ENCODE measurements around the gene TMEM98. TPM values are rescaled to one million over a fixed set of nuclear protein-coding genes. Genes with fewer than 3 reads are reported as not detected.
A peak's percentile ranks its signal among the peaks of the same experiment; 100 is the strongest.

Gene TMEM98
- total and polyA plus RNA-seq, 9 of the 15 experiments (the other 6 are each of a cell fraction or from before 2014, with no cell fraction given): 33.5 to 164 (median 84.7) TPM

DNA sequence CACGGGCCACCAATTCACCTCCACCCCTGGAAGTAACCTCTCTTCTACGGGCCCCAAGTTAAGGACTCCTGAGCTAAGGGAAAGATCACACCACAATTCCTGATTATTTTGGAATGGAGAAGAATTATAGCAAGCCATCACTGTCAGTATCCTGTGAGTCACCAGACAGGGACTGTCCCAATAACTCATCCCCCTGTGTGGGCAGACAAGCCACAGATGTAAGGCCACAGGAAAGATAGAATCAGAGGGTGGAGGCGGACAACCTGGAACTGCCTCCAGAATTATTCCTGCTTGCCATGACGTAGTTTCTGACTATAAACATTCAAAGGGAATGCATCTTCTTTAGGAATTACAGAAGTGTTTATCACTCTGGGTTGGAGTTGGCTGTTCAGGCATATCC lies 45.2 kb upstream of the TMEM98 start (continued):
- TF ChIP-seq EGR1 (conservative IDR thresholded peaks at IDR 0.05) (peak; percentile 97), ZNF311 (CRISPR knock-in tag; IDR thresholded peaks at IDR 0.05) (no peak), EP300 (IDR thresholded peaks at IDR 0.05; ENCODE audit: low read length) (peak; percentile 81), NR1H2 (CRISPR knock-in tag; IDR thresholded peaks at IDR 0.05) (no peak), XRCC3 (IDR thresholded peaks at IDR 0.05) (no peak), ELF1 (tag; IDR thresholded peaks at IDR 0.05) (no peak), FOXA3 (CRISPR knock-in tag; conservative IDR thresholded peaks at IDR 0.05 in 1 of 2, IDR thresholded peaks at IDR 0.05 in 1 of 2) (no peak), ZNF586 (CRISPR knock-in tag; conservative IDR thresholded peaks at IDR 0.05) (no peak), TSC22D4 (tag; IDR thresholded peaks at IDR 0.05) (no peak), RCOR1 (IDR thresholded peaks at IDR 0.05; ENCODE audit: borderline replicate concordance in 1 of 2, low read depth in 2 of 2, low read length in 2 of 2) (peak in 1 of 2 experiments; percentile 88; a peak in 2 of 4 replicates), HMBOX1 (IDR thresholded peaks at IDR 0.05) (peak; percentile 40; the same call in 1 of the 2 replicates), ZNF551 (CRISPR knock-in tag; IDR thresholded peaks at IDR 0.05) (no peak), ETS2 (tag; IDR thresholded peaks at IDR 0.05; ENCODE audit: borderline replicate concordance, poor library complexity, severe bottlenecking) (no peak), ZBTB7A (IDR thresholded peaks at IDR 0.05; ENCODE audit: borderline replicate concordance, control insufficient read depth, low read depth, low read length) (no peak), TBL1XR1 (IDR thresholded peaks at IDR 0.05; ENCODE audit: low read length in 2 of 2) (peak in 1 of 2 experiments; percentile 51; a peak in 1 of 4 replicates), PBX2 (CRISPR knock-in tag; IDR thresholded peaks at IDR 0.05; ENCODE audit: low read depth) (peak; percentile 69), PBX2 (tag; conservative IDR thresholded peaks at IDR 0.05; ENCODE audit: low read depth) (peak; percentile 90), KDM1A (IDR thresholded peaks at IDR 0.05) (peak; percentile 19 to 59; a peak in 1 of 4 replicates), ATF7 (IDR thresholded peaks at IDR 0.05) (peak; percentile 74), TCF3 (CRISPR knock-in tag; IDR thresholded peaks at IDR 0.05) (peak; percentile 46), KDM5B (IDR thresholded peaks at IDR 0.05; ENCODE audit: insufficient replicate concordance, low read depth, low read length) (no peak), PTBP1 (IDR thresholded peaks at IDR 0.05; ENCODE audit: low read depth, low read length) (no peak)
- TF ChIP-seq, protein P1, sequence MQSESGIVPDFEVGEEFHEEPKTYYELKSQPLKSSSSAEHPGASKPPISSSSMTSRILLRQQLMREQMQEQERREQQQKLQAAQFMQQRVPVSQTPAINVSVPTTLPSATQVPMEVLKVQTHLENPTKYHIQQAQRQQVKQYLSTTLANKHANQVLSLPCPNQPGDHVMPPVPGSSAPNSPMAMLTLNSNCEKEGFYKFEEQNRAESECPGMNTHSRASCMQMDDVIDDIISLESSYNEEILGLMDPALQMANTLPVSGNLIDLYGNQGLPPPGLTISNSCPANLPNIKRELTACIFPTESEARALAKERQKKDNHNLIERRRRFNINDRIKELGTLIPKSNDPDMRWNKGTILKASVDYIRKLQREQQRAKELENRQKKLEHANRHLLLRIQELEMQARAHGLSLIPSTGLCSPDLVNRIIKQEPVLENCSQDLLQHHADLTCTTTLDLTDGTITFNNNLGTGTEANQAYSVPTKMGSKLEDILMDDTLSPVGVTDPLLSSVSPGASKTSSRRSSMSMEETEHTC (IDR thresholded peaks at IDR 0.05): peak; percentile 34; the same call in 1 of the 2 replicates

Measured in K562 (cell line).